HepG2 (cell line): ENCODE results near the gene LRIG3. TPM values are rescaled to one million over a fixed set of nuclear protein-coding genes. Genes with fewer than 3 reads are reported as not detected.

ENCODE experiments used
- ATAC-seq: fragments of 200-7000 bp; cut with Tn5 transposase; 3 replicates; pipeline ENCODE4 v1.9.1; 2020; ENCODE audit warnings: mild to moderate bottlenecking, moderate library complexity
- BruUV-seq: library from RNA; stranded (reverse); fragments of 400-500 nt; replicated peaks from 2 replicates; lab custom pipeline; 2021; lab: Mats Ljungman, UMichigan
- CTCF ChIA-PET: fragments of 300-600 bp; formaldehyde crosslinking; extraction: SDS; loops from one replicate; lab custom pipeline; 2021; ENCODE audit warnings: low total read pairs, inconsistent platforms, low intra/inter-chr PET ratio; lab: Yijun Ruan, JAX
- POLR2A ChIA-PET: fragments of 350-600 bp; sonication (Branson Sonifier 250); formaldehyde crosslinking; loops from one replicate; lab custom pipeline; 2020; ENCODE audit warnings: antibody characterized with exemption, inconsistent platforms; lab: Yijun Ruan, JAX
- DNase-seq: peaks from one replicate; pipeline ENCODE4 v3.0.0-alpha.2; 2015; ENCODE audit warnings: low spot score
- FAIRE-seq: peaks from 3 replicates; lab custom pipeline; 2011; peaks lifted over from hg19 to GRCh38; lab: Jason Lieb, UNC
- H2AFZ ChIP-seq: one replicate; pipeline ENCODE4 v1.6.1; 2011; ENCODE audit warnings: low read length, inconsistent platforms
- H3K27ac ChIP-seq: fragments of 300-600 bp; 3 replicates; pipeline ENCODE4 v1.8.0; 2011; ENCODE audit warnings: mixed run types, mild to moderate bottlenecking, mixed read lengths, low read length, inconsistent platforms; ENCODE audit not compliant: insufficient read depth; ENCODE audit errors: extremely low read length
- H3K27me3 ChIP-seq, 2 experiments: fragments of 200-600 bp in 1 of 2; 2 replicates in 1 of 2; 3 replicates in 1 of 2; pipeline versions ENCODE4 v1.6.0 to v1.8.0; 2011; ENCODE audit warnings: low read length in 2 of 2, mild to moderate bottlenecking in 2 of 2, moderate library complexity in 2 of 2, inconsistent platforms in 1 of 2; ENCODE audit not compliant: insufficient read depth in 2 of 2, control insufficient read depth in 1 of 2
- H3K36me3 ChIP-seq, 2 experiments: fragments of 200-600 bp in 1 of 2; replicated peaks in 1 of 2; 2 replicates in 1 of 2; 3 replicates in 1 of 2; pipeline versions ENCODE4 v1.5.1 to v1.8.0; 2011; ENCODE audit warnings: low read length in 2 of 2, inconsistent platforms in 1 of 2; ENCODE audit not compliant: insufficient read depth in 2 of 2, control insufficient read depth in 1 of 2
- H3K4me1 ChIP-seq: 2 replicates; pipeline ENCODE4 v1.5.1; 2012; ENCODE audit warnings: low read length, inconsistent platforms; ENCODE audit not compliant: insufficient read depth
- H3K4me2 ChIP-seq: 2 replicates; pipeline ENCODE4 v1.6.0; 2011; ENCODE audit warnings: low read depth, low read length, inconsistent platforms
- H3K4me3 ChIP-seq, 3 experiments: fragments of 200-600 bp in 1 of 3; sonication (generic), shearing (Covaris generic) in 1 of 3; replicated peaks in 1 of 3; 2 replicates each; pipeline ENCODE4 v1.5.1; 2011 to 2016; ENCODE audit warnings: low read length in 3 of 3, inconsistent platforms in 2 of 3, low read depth in 2 of 3, mild to moderate bottlenecking in 2 of 3, control low read depth in 1 of 3, mixed read lengths in 1 of 3; ENCODE audit not compliant: insufficient read depth in 1 of 3
- H3K79me2 ChIP-seq: one replicate; pipeline ENCODE4 v1.6.1; 2011; ENCODE audit warnings: low read length, inconsistent platforms; ENCODE audit not compliant: insufficient read depth
- H3K9ac ChIP-seq: 2 replicates; pipeline ENCODE4 v1.6.0; 2011; ENCODE audit warnings: mild to moderate bottlenecking, low read depth, low read length, inconsistent platforms; ENCODE audit not compliant: insufficient read depth
- H3K9me3 ChIP-seq: 2 replicates; pipeline ENCODE4 v1.5.1; 2012; ENCODE audit warnings: mild to moderate bottlenecking, low read length
- H4K20me1 ChIP-seq: 2 replicates; pipeline ENCODE4 v1.6.0; 2011; ENCODE audit warnings: inconsistent platforms, mild to moderate bottlenecking, low read length, moderate library complexity; ENCODE audit not compliant: insufficient read depth
- ARNT ChIP-seq: fragments of 450-650 bp; IDR thresholded peaks from 2 replicates; pipeline ENCODE4 v1.6.1; 2017
- BORCS8-MEF2B ChIP-seq: sonication (generic); formaldehyde crosslinking; IDR thresholded peaks from 2 replicates; pipeline ENCODE4 v1.8.0; 2022; ENCODE audit warnings: mild to moderate bottlenecking, missing genetic modification reagents
- CENPT ChIP-seq: sonication (generic); formaldehyde crosslinking; IDR thresholded peaks from 2 replicates; pipeline ENCODE4 v1.8.0; 2022; ENCODE audit warnings: low read depth, mild to moderate bottlenecking, moderate library complexity, missing genetic modification reagents
- MEIS2 ChIP-seq: sonication (generic); formaldehyde crosslinking; IDR thresholded peaks from 2 replicates; pipeline ENCODE4 v1.9.0; 2021; ENCODE audit warnings: mild to moderate bottlenecking, missing genetic modification reagents
- RAD51 ChIP-seq: fragments of 450-650 bp; IDR thresholded peaks from 2 replicates; pipeline ENCODE4 v1.6.1; 2016; ENCODE audit warnings: borderline replicate concordance
- RFXANK ChIP-seq: IDR thresholded peaks from 2 replicates; pipeline ENCODE4 v1.6.1; 2016
- SMAD1 ChIP-seq: sonication (generic); formaldehyde crosslinking; IDR thresholded peaks from 2 replicates; pipeline ENCODE4 v1.4.0; 2020; ENCODE audit warnings: missing genetic modification reagents, low read depth, mild to moderate bottlenecking, borderline replicate concordance
- TBL1XR1 ChIP-seq: fragments of 150-350 bp; IDR thresholded peaks from 2 replicates; pipeline ENCODE4 v1.6.1; 2014; ENCODE audit warnings: borderline replicate concordance, low read length; ENCODE audit not compliant: partially characterized antibody
- TBP ChIP-seq: sonication (generic); formaldehyde crosslinking; IDR thresholded peaks from 2 replicates; pipeline ENCODE4 v1.5.0; 2020; ENCODE audit warnings: missing genetic modification reagents
- TSC22D2 ChIP-seq: sonication (generic); formaldehyde crosslinking; IDR thresholded peaks from 2 replicates; pipeline ENCODE4 v1.5.1; 2020; ENCODE audit warnings: missing genetic modification reagents, mild to moderate bottlenecking, borderline replicate concordance
- XRCC5 ChIP-seq: fragments of 200-400 bp; formaldehyde crosslinking; optimal IDR thresholded peaks from 2 replicates; pipeline ENCODE3; 2017; ENCODE audit warnings: mild to moderate bottlenecking, low read length
- ZBTB44 ChIP-seq: sonication (generic); formaldehyde crosslinking; IDR thresholded peaks from 2 replicates; pipeline ENCODE4 v1.4.0; 2020; ENCODE audit warnings: missing genetic modification reagents
- ZNF124 ChIP-seq: sonication (generic); formaldehyde crosslinking; IDR thresholded peaks from 2 replicates; pipeline ENCODE4 v1.4.0; 2020; ENCODE audit warnings: missing genetic modification reagents
- ZNF136 ChIP-seq: sonication (generic); formaldehyde crosslinking; IDR thresholded peaks from 2 replicates; pipeline ENCODE4 v1.8.1; 2022; ENCODE audit warnings: low read depth, mild to moderate bottlenecking, moderate library complexity, missing genetic modification reagents
- ZNF605 ChIP-seq: sonication (generic); formaldehyde crosslinking; IDR thresholded peaks from 2 replicates; pipeline ENCODE4 v1.8.0; 2022; ENCODE audit warnings: mild to moderate bottlenecking, missing genetic modification reagents
- ZNF770 ChIP-seq: sonication (generic); formaldehyde crosslinking; IDR thresholded peaks from 2 replicates; pipeline ENCODE4 v1.5.0; 2020; ENCODE audit warnings: mild to moderate bottlenecking, missing genetic modification reagents
- WGBS: methylation state at CpG from one replicate; pipeline ENCODE4 v1.1.6; 2017; ENCODE audit warnings: low lambda C conversion rate; 5-methylcytosine and 5-hydroxymethylcytosine counted together
- in situ Hi-C: cut with HindIII; loops from 2 replicates; pipeline ENCODE4 v1.10.0; 2017; ENCODE audit warnings: low pct_unique_long_range_greater_than_20kb; ENCODE audit not compliant: extremely low pct_ligation_motif_present
- intact Hi-C: fragments of 100-400 bp; cut with micrococcal nuclease; formaldehyde crosslinking; loops from one replicate; pipeline ENCODE4 v1.10.0; 2022; ENCODE audit not compliant: unreplicated experiment
- polyA plus RNA-seq, 8 experiments: library from polyadenylated mRNA; depleted of rRNA in 3 of 8; stranded (reverse) in 7 of 8; unstranded in 1 of 8; fragments of >200 nt; fragmentation: Illumina TruSeq in 4 of 8; extraction: Trizol in 4 of 8; gene quantifications; 2 replicates each; pipeline versions ENCODE4 v1.2.1 to v1.2.3, GENCODE V29; 2011 to 2016; ENCODE audit warnings: low read depth in 4 of 8, missing spikeins in 1 of 8, mixed read lengths in 1 of 8; ENCODE audit not compliant: insufficient read depth in 1 of 8
- total RNA-seq, 5 experiments: library from RNA; depleted of rRNA; stranded (reverse); fragments of >200 nt; fragmentation: Illumina TruSeq; extraction: Trizol; gene quantifications; 2 replicates each; pipeline ENCODE4 v1.2.3, GENCODE V29; 2016; ENCODE audit warnings: low read depth in 1 of 5
- TF ChIP-seq, protein P1 (sequence below): sonication (generic); formaldehyde crosslinking; IDR thresholded peaks from 2 replicates; pipeline ENCODE4 v1.4.0; 2020; ENCODE audit warnings: missing genetic modification reagents

LRIG3 gene
- total and polyA plus RNA-seq, 2 of the 13 experiments (the other 11 are each of a cell fraction or from before 2014, with no cell fraction given) = 7.7 to 17.4 TPM

DNA sequence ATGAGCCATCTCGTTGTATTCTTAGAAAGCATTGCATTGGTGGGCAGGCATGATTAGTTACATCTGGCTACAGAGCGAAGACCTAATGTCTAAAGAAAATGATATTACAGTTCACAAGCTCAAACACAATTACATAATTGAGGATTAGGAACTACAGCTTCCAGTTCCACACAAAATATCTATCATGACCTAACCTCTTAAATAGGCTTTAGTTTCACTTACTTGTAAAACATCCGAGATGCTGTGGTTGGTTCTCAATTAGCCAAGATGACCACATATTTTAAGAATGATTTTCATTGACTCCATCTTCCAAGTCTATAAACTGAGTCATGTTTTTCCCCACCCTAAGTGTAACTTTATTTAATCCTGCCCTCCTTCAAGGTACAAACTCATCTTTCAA, 69.5 kb downstream of the LRIG3 start (continued):
- TF ChIP-seq ARNT (no peak), RFXANK (CRISPR knock-in tag) (no peak), TSC22D2 (CRISPR knock-in tag) (no peak), TBL1XR1 (no peak)
- TF ChIP-seq, all 625 proteins: peak for 0

GRCh38 chr12:58847901-58848600, 72.3 kb downstream of the LRIG3 start:
- Histone ChIP-seq H3K4me3 (no peak overlapping the region), H3K27me3 (no peaks in the 10 kb centered on the region), H2AFZ (no peak overlapping the region), H3K4me1 (no peaks in the 10 kb centered on the region), H3K27ac (no peak overlapping the region), H3K36me3 (no peaks in the 10 kb centered on the region), H3K9ac (no peak overlapping the region), H3K79me2 (no peaks in the 10 kb centered on the region), H3K9me3 (no peaks in the 10 kb centered on the region), H3K4me2 (no peak overlapping the region), H4K20me1 (no peaks in the 10 kb centered on the region)
- ChIA-PET POLR2A (no interaction called here), CTCF (no interaction called here)
- ATAC-seq (no peak), DNase-seq (no peak), FAIRE-seq (no peak)
- no TSS peak for BruUV-seq
- WGBS = 3% methylated on average over 5 of the region's 5 CpGs
- in situ Hi-C loops (no loop called here), intact Hi-C loops (no loop called here)
- TF ChIP-seq ZNF136 (CRISPR knock-in tag) (no peak), ZNF770 (CRISPR knock-in tag) (no peak), XRCC5 (no peak), ZNF124 (CRISPR knock-in tag) (no peak), TBP (no peak), RAD51 (no peak), CENPT (CRISPR knock-in tag) (no peak), SMAD1 (no peak), ZBTB44 (CRISPR knock-in tag) (no peak), ZNF605 (CRISPR knock-in tag) (no peak), MEIS2 (no peak), BORCS8-MEF2B (no peak)
- TF ChIP-seq, protein P1, sequence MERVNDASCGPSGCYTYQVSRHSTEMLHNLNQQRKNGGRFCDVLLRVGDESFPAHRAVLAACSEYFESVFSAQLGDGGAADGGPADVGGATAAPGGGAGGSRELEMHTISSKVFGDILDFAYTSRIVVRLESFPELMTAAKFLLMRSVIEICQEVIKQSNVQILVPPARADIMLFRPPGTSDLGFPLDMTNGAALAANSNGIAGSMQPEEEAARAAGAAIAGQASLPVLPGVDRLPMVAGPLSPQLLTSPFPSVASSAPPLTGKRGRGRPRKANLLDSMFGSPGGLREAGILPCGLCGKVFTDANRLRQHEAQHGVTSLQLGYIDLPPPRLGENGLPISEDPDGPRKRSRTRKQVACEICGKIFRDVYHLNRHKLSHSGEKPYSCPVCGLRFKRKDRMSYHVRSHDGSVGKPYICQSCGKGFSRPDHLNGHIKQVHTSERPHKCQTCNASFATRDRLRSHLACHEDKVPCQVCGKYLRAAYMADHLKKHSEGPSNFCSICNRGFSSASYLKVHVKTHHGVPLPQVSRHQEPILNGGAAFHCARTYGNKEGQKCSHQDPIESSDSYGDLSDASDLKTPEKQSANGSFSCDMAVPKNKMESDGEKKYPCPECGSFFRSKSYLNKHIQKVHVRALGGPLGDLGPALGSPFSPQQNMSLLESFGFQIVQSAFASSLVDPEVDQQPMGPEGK (CRISPR knock-in tag) = no peak
